ENCODE results near the gene CIC.

- no peak for TF ChIP-seq CREB1 (IDR thresholded peaks at IDR 0.05; ENCODE audit: low read depth)
- TF ChIP-seq MXI1 (IDR thresholded peaks at IDR 0.05; ENCODE audit: low read depth, low read length): no peak
- TF ChIP-seq POLR2A (IDR thresholded peaks at IDR 0.05; ENCODE audit: low read depth, low read length): no peak
- no peak for TF ChIP-seq RB1 (IDR thresholded peaks at IDR 0.05; ENCODE audit: borderline replicate concordance)
- no peak for TF ChIP-seq EZH2 (IDR thresholded peaks at IDR 0.05; ENCODE audit: borderline replicate concordance, control insufficient read depth, low read depth, low read length)
These were observed 42.2 kb upstream of the CIC start for GRCh38 chr19:42226886-42227285.

Data from GM12878 (cell line).